ENCODE measurements around the gene FAM174A. TPM values are rescaled to one million over a fixed set of nuclear protein-coding genes. Genes with fewer than 3 reads are reported as not detected.
"Not testable (repeated sequence)": the region's sequence is repeated elsewhere in the genome, so short reads cannot be mapped to it uniquely, and the experiment has no call there.

FAM174A gene
- total and polyA plus RNA-seq, 4 experiments from 2014 or later = 5.1 to 7.8 (median 7.2) TPM

DNA sequence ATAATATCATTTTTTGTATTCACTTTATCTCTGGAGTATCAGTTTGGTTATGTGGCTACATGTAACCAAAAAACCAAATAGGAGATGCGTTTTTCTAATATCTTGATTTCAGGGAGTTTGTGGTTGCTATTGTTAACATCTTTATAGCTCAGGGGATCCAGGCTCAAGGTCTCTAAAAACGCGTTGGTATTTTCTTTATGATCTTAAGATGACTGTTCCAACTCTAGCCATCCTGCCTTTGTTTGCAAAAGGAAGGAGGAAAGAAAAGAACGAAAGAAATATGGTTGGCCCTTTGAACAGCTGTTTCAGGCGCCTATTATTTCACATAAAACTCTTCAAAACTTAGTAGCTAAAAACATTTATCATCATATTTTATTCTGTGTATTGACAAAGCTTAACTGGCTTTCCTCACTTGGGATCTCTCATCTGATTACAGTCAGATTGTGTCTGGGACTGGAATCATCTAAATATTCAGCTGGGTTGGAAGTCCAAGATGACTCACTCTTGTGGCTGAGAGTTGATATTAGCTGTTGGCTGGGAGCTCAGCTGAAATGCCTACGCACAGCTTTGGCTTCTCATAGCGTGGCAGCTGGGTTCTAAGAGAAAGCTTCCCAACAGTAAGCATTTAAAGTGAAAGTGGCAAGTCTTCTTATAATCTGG lies 60.1 kb downstream of the FAM174A start:
- intact Hi-C loops (cut with micrococcal nuclease) = no loop called here
- Mint-ChIP-seq H3K27ac (no peak overlapping the region), H3K9me3 (no peaks in the 10 kb centered on the region), H3K4me3 (no peak overlapping the region), H3K27me3 (no peaks in the 10 kb centered on the region), H3K36me3 (no peaks in the 10 kb centered on the region), H3K4me1 (no peaks in the 10 kb centered on the region)
- Histone ChIP-seq H3K27ac (ENCODE audit: low read depth, low read length) (no peak overlapping the region), H3K36me3 (ENCODE audit: insufficient read depth, low read length) (no peaks in the 10 kb centered on the region), H3K4me1 (ENCODE audit: insufficient read depth, low read length) (no peaks in the 10 kb centered on the region), H3K9me3 (ENCODE audit: control insufficient read depth in 1 of 2, low read length in 2 of 2) (no peaks in the 10 kb centered on the region), H3K4me3 (ENCODE audit: low read length in 2 of 2) (no peak overlapping the region), H3K27me3 (ENCODE audit: insufficient read depth, low read length) (no peaks in the 10 kb centered on the region)
- ChIA-PET POLR2A (ENCODE audit: partially characterized antibody) (no interaction called here), CTCF (ENCODE audit: partially characterized antibody) (interaction anchor here (0.8 kb wide), 1 partner anchor 28 kb away, joined by 3 read pairs; no protein-coding TSS in a partner anchor)
- no peak for DNase-seq

DNA sequence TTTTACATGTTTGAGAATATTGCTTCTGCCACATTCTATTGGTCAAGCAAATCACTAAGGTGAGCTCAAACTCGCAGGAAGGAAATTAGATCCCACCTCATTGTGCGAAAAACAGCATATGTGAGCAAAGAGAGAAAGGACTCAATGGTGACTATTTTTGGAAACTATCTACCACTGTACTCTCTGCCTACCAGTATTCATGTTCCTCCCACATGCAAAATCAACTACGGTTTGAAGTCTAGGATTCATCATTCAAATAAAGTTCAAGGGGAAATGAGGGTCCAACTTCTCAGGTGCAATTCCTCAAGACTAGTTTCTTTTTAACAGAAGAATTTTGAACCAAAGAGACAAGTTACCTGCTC lies 60.6 kb downstream of the FAM174A start:
- H3K27me3 Mint-ChIP-seq = no peaks in the 10 kb centered on the region
- no peak overlapping the region for H3K27ac Mint-ChIP-seq
- intact Hi-C loops (cut with micrococcal nuclease) = no loop called here
- no peak for DNase-seq
- H3K36me3 Mint-ChIP-seq = no peaks in the 10 kb centered on the region
- H3K4me3 ChIP-seq (ENCODE audit: low read length in 2 of 2) = no peak overlapping the region
- no peaks in the 10 kb centered on the region for H3K27me3 ChIP-seq (ENCODE audit: insufficient read depth, low read length)
- H3K4me1 Mint-ChIP-seq = no peaks in the 10 kb centered on the region
- no peaks in the 10 kb centered on the region for H3K9me3 Mint-ChIP-seq
- no peaks in the 10 kb centered on the region for H3K36me3 ChIP-seq (ENCODE audit: insufficient read depth, low read length)
- no peak overlapping the region for H3K4me3 Mint-ChIP-seq
- H3K9me3 ChIP-seq (ENCODE audit: control insufficient read depth in 1 of 2, low read length in 2 of 2) = no peaks in the 10 kb centered on the region
- POLR2A ChIA-PET (ENCODE audit: partially characterized antibody) = no interaction called here
- H3K27ac ChIP-seq (ENCODE audit: low read depth, low read length) = no peak overlapping the region
- CTCF ChIA-PET (ENCODE audit: partially characterized antibody) = no interaction called here
- H3K4me1 ChIP-seq (ENCODE audit: insufficient read depth, low read length) = no peaks in the 10 kb centered on the region

DNA sequence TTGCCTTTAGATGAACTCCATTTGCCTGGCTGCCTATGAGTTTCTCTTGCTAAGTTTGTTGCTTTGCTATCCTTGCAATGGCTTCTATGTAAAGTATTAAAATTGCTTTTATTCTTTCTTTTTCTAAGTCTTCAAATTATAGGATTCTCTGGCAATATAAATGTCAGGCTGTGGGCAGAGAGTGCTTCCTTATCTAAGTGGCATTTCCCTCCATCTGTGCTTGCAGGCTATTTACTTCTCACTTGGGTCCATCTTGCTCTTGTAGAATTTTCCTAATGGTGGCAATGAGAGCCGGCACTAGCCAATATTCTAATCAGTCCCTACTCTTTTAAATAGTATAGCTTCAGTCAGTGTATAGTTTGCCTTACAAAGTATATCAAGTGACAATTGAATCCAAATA lies 63.3 kb downstream of the FAM174A start:
- Mint-ChIP-seq H3K4me3 (no peak overlapping the region), H3K4me1 (no peaks in the 10 kb centered on the region), H3K36me3 (no peaks in the 10 kb centered on the region), H3K9me3 (no peaks in the 10 kb centered on the region), H3K27me3 (no peaks in the 10 kb centered on the region), H3K27ac (no peak overlapping the region)
- Histone ChIP-seq H3K4me1 (ENCODE audit: insufficient read depth, low read length) (no peaks in the 10 kb centered on the region), H3K4me3 (ENCODE audit: low read length in 2 of 2) (no peak overlapping the region), H3K27me3 (ENCODE audit: insufficient read depth, low read length) (no peaks in the 10 kb centered on the region), H3K9me3 (ENCODE audit: control insufficient read depth in 1 of 2, low read length in 2 of 2) (no peaks in the 10 kb centered on the region), H3K27ac (ENCODE audit: low read depth, low read length) (no peak overlapping the region), H3K36me3 (ENCODE audit: insufficient read depth, low read length) (no peaks in the 10 kb centered on the region)
- DNase-seq = no peak
- ChIA-PET CTCF (ENCODE audit: partially characterized antibody) (interaction anchor here (1.9 kb wide), 1 partner anchor 25 kb away, joined by 5 read pairs; no protein-coding TSS in a partner anchor), POLR2A (ENCODE audit: partially characterized antibody) (no interaction called here)
- intact Hi-C loops (cut with micrococcal nuclease) = no loop called here

DNA sequence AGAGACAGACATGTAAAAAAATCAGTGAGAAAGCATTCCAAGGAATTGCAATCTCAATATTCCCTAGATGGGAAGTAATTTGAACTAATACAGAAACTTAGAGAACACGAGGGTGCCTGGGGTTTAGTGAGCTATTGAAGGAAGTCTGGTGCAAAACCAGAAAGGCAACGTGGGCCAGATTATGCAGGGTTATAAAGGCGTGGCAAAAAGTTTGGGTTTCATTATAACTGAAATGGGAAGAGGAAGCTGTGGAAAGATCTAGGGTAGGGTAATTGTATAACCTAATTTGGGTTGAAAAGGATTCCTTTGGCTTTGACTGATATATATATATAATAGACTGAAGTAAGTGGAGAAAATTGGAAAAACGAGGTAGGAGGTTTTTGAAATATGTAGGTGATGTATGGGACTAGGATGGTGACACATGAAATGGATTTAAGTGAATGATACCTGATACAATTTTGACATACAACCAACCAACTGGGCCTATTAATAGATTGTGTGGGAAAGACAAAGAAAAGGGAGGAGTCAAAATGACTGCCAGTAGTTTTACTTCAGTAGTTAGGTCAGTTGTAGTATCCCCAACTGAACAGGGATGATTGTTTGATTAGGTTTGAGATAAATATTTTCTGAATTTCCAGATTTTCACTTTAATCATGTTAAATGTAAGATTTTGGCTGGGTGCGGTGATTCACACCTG lies 65.3 kb downstream of the FAM174A start:
- H3K27ac Mint-ChIP-seq = peak overlapping the region in 1 of 7 donors; percentile 6
- no peaks in the 10 kb centered on the region for H3K4me1 Mint-ChIP-seq
- H3K36me3 ChIP-seq (ENCODE audit: insufficient read depth, low read length) = no peaks in the 10 kb centered on the region
- no peaks in the 10 kb centered on the region for H3K36me3 Mint-ChIP-seq
- intact Hi-C loops (cut with micrococcal nuclease) = no loop called here
- no peak overlapping the region for H3K4me3 Mint-ChIP-seq
- ChIA-PET CTCF (ENCODE audit: partially characterized antibody) (interaction anchor here (1.9 kb wide), 1 partner anchor 23 kb away, joined by 5 read pairs; no protein-coding TSS in a partner anchor), POLR2A (ENCODE audit: partially characterized antibody) (no interaction called here)
- no peaks in the 10 kb centered on the region for H3K9me3 Mint-ChIP-seq
- DNase-seq = no peak
- no peak overlapping the region for H3K27ac ChIP-seq (ENCODE audit: low read depth, low read length)
- no peaks in the 10 kb centered on the region for H3K4me1 ChIP-seq (ENCODE audit: insufficient read depth, low read length)
- no peak overlapping the region for H3K4me3 ChIP-seq (ENCODE audit: low read length in 2 of 2)
- no peaks in the 10 kb centered on the region for H3K27me3 ChIP-seq (ENCODE audit: insufficient read depth, low read length)
- no peaks in the 10 kb centered on the region for H3K27me3 Mint-ChIP-seq
- H3K9me3 ChIP-seq (ENCODE audit: control insufficient read depth in 1 of 2, low read length in 2 of 2) = no peaks in the 10 kb centered on the region

DNA sequence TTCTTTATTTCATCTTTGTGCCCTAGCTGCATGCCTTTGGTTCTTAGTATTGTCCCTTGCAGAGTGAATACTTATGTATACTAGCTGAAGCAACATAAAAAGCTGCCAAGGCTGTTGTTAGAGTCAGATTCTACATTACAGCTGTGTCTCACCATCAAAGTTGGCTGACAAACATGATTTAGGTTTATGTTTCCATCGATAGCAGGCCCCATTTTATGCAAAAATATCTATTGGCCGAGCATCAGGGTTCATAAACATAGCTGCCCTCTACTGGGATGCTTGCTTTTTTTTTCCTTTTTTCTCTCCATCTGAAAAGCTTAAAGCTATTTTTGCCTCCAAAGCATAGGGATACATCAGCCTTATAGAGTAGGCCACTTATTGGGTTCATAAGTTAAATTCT lies 68.0 kb downstream of the FAM174A start:
- intact Hi-C loops (cut with micrococcal nuclease) = no loop called here
- Histone ChIP-seq H3K27me3 (ENCODE audit: insufficient read depth, low read length) (no peaks in the 10 kb centered on the region), H3K36me3 (ENCODE audit: insufficient read depth, low read length) (no peaks in the 10 kb centered on the region), H3K4me3 (ENCODE audit: low read length in 2 of 2) (no peak overlapping the region), H3K4me1 (ENCODE audit: insufficient read depth, low read length) (no peaks in the 10 kb centered on the region), H3K9me3 (ENCODE audit: control insufficient read depth in 1 of 2, low read length in 2 of 2) (no peaks in the 10 kb centered on the region), H3K27ac (ENCODE audit: low read depth, low read length) (no peak overlapping the region)
- H3K27me3 Mint-ChIP-seq = no peaks in the 10 kb centered on the region
- H3K36me3 Mint-ChIP-seq = no peaks in the 10 kb centered on the region
- H3K4me1 Mint-ChIP-seq = no peaks in the 10 kb centered on the region
- DNase-seq = no peak
- H3K27ac Mint-ChIP-seq = no peak overlapping the region
- ChIA-PET POLR2A (ENCODE audit: partially characterized antibody) (no interaction called here), CTCF (ENCODE audit: partially characterized antibody) (no interaction called here)
- H3K4me3 Mint-ChIP-seq = no peak overlapping the region
- H3K9me3 Mint-ChIP-seq = no peaks in the 10 kb centered on the region

DNA sequence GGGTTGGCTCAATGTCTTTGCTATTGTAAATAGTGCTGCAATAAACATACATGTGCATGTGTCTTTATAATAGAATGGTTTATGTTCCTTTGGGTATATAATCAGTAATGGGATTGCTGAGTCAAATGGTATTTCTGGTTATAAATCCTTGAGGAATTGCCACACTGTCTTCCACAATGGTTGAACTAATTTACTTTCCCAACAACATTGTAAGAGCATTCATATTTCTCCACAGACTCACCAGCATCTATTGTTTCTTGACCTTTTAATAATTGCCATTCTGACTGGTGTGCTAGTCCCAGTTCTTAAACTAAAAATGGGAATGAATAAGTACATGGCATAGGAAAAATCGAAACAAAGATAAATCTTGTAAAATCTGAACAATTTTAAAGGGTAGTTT lies 68.8 kb downstream of the FAM174A start:
- H3K27ac Mint-ChIP-seq; H3K27me3 Mint-ChIP-seq; DNase-seq; H3K4me3 ChIP-seq (ENCODE audit: low read length in 2 of 2); H3K4me1 Mint-ChIP-seq; H3K36me3 Mint-ChIP-seq; POLR2A ChIA-PET (ENCODE audit: partially characterized antibody); CTCF ChIA-PET (ENCODE audit: partially characterized antibody); H3K4me3 Mint-ChIP-seq; H3K9me3 ChIP-seq (ENCODE audit: control insufficient read depth in 1 of 2, low read length in 2 of 2); H3K9me3 Mint-ChIP-seq; H3K27me3 ChIP-seq (ENCODE audit: insufficient read depth, low read length); H3K36me3 ChIP-seq (ENCODE audit: insufficient read depth, low read length); H3K4me1 ChIP-seq (ENCODE audit: insufficient read depth, low read length); intact Hi-C loops (cut with micrococcal nuclease); H3K27ac ChIP-seq (ENCODE audit: low read depth, low read length): not testable (repeated sequence)

DNA sequence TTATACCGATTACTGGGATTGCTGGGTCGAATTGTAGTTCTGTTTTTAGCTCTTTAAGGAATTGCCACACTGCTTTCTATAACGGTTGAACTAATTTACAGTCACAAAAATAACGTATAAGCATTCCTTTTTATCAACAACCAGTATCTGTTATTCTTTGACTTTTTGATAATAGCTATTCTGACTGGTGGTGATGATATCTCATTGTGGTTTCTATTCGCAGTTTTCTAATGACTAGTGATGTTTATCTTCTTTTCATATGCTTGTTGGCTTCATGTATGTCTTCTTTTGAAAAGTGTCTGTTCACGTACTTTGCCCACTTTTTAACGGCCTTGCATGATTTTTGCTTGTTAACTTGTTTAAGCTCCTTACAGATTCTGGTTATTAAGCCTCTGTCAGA lies 74.4 kb downstream of the FAM174A start:
- DNase-seq = no peak
- H3K27ac Mint-ChIP-seq = no peak overlapping the region
- H3K36me3 Mint-ChIP-seq = no peaks in the 10 kb centered on the region
- POLR2A ChIA-PET (ENCODE audit: partially characterized antibody) = no interaction called here
- no peaks in the 10 kb centered on the region for H3K9me3 ChIP-seq (ENCODE audit: control insufficient read depth in 1 of 2, low read length in 2 of 2)
- H3K27ac ChIP-seq (ENCODE audit: low read depth, low read length) = no peak overlapping the region
- H3K4me1 ChIP-seq (ENCODE audit: insufficient read depth, low read length) = no peaks in the 10 kb centered on the region
- peaks cover 0 to 2% (median 0%) of the 10 kb centered on the region in 8 donors for H3K9me3 Mint-ChIP-seq
- peaks cover 0 to 8% (median 5%) of the 10 kb centered on the region in 4 donors for H3K4me1 Mint-ChIP-seq
- CTCF ChIA-PET (ENCODE audit: partially characterized antibody) = interaction anchor here (1.3 kb wide), 1 partner anchor 14 kb away, joined by 5 read pairs; no protein-coding TSS in a partner anchor
- no peaks in the 10 kb centered on the region for H3K36me3 ChIP-seq (ENCODE audit: insufficient read depth, low read length)
- peaks cover 1 to 10% of the 10 kb centered on the region in 2 donors for H3K27me3 Mint-ChIP-seq
- no peaks in the 10 kb centered on the region for H3K27me3 ChIP-seq (ENCODE audit: insufficient read depth, low read length)
- H3K4me3 Mint-ChIP-seq = no peak overlapping the region
- no peak overlapping the region for H3K4me3 ChIP-seq (ENCODE audit: low read length in 2 of 2)
- intact Hi-C loops (cut with micrococcal nuclease) = no loop called here
